Retinal pigment epithelial cell (primary cell): ENCODE data around the gene BTD.

Experiments
- DNase-seq: peaks from one replicate; pipeline ENCODE4 v3.0.0-alpha.2; 2010; ENCODE audit warnings: low read depth
- H3K4me3 ChIP-seq: 2 replicates; pipeline ENCODE4 v1.5.1; 2011; ENCODE audit warnings: mild to moderate bottlenecking, low read length, control low read depth, moderate library complexity
- TF ChIP-seq, protein P1 (sequence below): conservative IDR thresholded peaks from 2 replicates; pipeline ENCODE4 v1.5.1; 2011; ENCODE audit warnings: low read depth, low read length, control low read depth, inconsistent platforms

The BTD gene

DNA sequence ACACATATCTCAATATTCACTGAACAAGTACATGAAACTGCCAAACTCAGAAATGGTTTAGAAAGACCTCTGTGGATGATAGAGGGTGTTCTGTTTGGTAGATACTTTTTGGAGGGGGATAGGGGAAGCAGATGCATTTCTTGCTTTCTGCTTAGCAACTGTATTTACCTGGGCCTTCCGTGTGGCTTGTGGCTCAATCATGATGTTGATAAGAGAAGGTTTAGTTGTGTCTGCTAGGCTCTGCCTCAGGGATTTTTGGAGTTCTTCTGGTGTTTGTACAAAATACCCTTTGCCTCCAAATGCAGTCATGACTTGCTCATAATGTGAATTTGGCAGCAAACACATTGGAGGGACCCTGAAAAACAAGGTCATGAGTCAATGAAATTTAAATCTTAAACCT, 38.4 kb upstream of the BTD start:
- no peak for DNase-seq

DNA sequence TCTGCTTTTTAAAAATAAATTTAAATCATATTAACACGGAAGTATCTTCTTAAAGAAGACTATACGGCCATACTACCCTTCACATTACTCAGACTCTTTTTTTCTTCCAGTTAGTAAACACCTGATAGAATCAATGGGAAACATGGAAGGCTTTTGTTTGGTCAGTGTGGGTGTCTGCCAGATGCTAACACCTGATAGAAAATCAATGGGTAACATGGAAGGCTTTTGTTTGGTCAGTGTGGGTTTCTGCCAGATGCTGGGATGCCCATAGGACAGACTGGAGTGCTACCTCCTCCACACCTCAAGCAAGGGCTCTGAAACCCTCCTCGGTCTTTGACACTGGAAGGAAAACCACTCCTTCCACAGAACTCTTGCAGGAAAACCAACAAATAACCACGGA, 29.4 kb upstream of the BTD start:
- TF ChIP-seq, protein P1, sequence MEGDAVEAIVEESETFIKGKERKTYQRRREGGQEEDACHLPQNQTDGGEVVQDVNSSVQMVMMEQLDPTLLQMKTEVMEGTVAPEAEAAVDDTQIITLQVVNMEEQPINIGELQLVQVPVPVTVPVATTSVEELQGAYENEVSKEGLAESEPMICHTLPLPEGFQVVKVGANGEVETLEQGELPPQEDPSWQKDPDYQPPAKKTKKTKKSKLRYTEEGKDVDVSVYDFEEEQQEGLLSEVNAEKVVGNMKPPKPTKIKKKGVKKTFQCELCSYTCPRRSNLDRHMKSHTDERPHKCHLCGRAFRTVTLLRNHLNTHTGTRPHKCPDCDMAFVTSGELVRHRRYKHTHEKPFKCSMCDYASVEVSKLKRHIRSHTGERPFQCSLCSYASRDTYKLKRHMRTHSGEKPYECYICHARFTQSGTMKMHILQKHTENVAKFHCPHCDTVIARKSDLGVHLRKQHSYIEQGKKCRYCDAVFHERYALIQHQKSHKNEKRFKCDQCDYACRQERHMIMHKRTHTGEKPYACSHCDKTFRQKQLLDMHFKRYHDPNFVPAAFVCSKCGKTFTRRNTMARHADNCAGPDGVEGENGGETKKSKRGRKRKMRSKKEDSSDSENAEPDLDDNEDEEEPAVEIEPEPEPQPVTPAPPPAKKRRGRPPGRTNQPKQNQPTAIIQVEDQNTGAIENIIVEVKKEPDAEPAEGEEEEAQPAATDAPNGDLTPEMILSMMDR, result no peak
- no peak for DNase-seq

More for the DNA sequence above, 38.4 kb upstream of the BTD start:
- H3K4me3 ChIP-seq, result no peak overlapping the region
- TF ChIP-seq, protein P1, result no peak

DNA sequence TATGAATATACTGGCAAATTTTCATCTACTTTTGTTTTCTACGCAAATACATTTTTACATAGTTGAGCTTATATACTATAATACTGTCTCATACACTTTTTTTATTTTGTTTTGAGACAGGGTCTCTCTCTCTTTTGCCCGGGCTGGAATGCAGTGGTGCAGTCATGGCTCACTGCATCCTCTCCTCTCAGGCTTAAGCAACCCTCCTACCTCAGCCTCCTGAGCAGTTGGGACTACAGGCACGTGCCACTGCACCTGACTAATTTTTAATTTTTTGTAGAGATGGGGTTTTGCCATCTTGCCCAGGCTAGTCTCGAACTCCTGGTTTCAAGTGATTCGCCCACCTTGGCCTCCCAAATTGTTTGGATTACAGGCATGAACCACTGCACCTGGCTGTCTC, 26.1 kb upstream of the BTD start:
- DNase-seq, result no peak
- TF ChIP-seq, protein P1, result no peak
- no peak overlapping the region for H3K4me3 ChIP-seq

More for the DNA sequence above, 29.4 kb upstream of the BTD start:
- no peak overlapping the region for H3K4me3 ChIP-seq

DNA sequence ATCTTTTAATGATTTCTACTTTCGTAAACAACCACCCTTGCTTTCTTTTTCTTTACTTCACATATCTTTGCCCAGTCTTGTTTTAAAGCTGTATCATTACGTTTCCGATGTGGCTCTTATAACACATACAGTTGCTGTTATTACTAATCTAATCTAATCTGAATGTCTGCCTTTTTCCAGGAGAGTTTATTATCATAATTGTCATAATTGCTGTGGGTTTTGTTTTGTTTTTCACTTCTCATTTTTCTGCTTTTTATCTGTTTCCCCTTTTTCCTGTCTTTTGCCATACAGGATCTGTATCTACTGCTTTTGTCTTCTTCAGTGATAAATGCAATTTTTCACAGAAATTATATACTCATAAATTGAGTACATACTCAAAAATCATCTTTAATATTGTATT, 25.1 kb upstream of the BTD start:
- TF ChIP-seq, protein P1, result no peak
- no peak overlapping the region for H3K4me3 ChIP-seq
- DNase-seq, result no peak

GRCh38 chr3:15578289-15578867, 23.2 kb upstream of the BTD start:
- DNase-seq, result no peak
- TF ChIP-seq, protein P1, result no peak
- H3K4me3 ChIP-seq, result no peak overlapping the region

DNA sequence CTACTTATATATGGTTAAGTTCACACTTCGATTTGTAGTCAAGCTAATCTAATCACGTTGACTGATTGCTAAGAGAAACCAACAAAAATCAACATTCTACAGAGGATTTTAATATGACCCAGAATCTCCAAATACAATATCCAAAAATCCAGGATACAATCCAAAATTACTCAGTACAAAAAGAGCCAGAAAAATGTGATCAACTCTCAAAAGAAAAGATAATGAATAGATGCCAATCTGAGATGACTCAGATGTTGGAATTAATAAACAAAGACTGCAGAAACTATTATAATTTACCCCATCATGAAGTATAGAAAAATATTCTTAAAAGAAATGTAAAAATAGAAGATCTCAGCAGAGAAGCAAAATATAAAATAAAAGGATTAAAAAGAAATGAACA, 22.5 kb upstream of the BTD start:
- TF ChIP-seq, protein P1, result no peak
- no peak for DNase-seq
- no peak overlapping the region for H3K4me3 ChIP-seq

DNA sequence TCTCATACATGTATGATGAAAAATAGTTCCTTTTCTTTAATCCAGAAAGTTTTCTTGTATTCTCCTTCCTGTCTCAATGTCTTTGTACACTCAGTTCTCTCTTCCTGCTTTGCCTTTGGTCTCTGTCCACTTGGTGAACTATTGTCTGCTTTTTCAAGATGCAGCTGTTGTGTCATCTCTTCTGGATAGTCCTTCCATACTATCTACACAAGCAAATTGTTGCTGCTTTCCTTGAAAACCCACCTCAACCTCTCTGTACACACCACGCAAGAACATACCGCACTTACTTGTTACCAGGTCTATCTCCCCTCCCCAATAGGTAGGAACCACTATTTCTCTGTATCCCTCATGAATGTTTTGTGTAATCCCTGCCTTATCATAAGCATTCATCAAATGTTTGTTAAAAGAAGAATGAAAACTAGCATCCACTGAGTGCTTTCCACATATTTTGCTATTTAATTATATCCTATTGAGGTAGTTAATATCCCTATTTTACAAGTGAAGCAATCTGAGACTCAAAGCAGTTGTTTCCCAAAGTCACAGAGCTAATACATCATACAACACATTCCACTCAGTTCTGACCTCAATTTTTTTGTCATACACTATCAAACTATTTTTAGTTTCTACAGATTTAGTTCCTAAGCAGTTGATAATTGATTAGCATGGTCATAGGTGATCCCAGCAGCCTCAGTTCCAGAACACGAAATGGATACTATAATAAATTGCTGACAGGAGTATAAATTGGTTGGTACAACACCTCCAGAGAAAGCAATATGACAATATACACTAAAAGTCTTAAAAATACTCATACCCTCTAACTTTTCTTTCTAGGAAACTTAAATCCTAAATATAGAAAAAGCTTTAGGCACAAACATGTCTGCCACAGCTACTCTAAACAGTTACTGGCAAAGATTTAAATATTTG, 19.8 kb upstream of the BTD start:
- no peak for DNase-seq
- no peak overlapping the region for H3K4me3 ChIP-seq
- TF ChIP-seq, protein P1, result no peak
